ENCODE results near the gene SPHKAP.

SPHKAP gene

DNA sequence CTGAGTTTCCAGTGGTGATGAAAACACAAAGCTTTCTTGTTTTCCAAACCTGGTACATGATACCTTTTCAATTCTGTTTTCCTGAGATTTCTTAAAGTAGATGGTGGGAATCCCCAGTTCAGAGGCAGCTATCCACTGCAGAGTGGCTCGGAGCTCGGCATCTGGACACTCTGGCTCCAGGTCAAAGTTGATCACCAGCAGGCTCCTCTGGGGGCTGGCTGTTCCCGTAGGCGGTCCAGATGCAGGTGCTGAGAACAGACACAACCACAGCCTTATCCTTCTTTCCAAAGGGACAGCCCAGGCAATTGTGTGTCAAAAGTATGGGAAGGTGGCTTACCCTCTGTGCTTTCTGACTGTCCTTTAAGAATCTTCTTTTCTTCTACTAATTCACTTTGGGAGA is 190.6 kb downstream of the SPHKAP start:
- H3K9ac ChIP-seq (ENCODE audit: low read length): no peak overlapping the region
- H3K27ac ChIP-seq (ENCODE audit: low read depth, low read length, poor library complexity, severe bottlenecking): no peak overlapping the region
- no peaks in the 10 kb centered on the region for H3K9me2 ChIP-seq (ENCODE audit: low read depth, low read length)
- H3K79me2 ChIP-seq (ENCODE audit: insufficient read depth, low read length): no peaks in the 10 kb centered on the region
- no peaks in the 10 kb centered on the region for H3F3A ChIP-seq (ENCODE audit: insufficient read depth, low read length)
- H4K20me1 ChIP-seq (ENCODE audit: insufficient read depth, low read length): no peaks in the 10 kb centered on the region
- no peaks in the 10 kb centered on the region for H3K36me3 ChIP-seq (ENCODE audit: insufficient read depth, low read length)
- no peak overlapping the region for H2AFZ ChIP-seq (ENCODE audit: low read length)
- no peak overlapping the region for H3K4me3 ChIP-seq (ENCODE audit: low read depth, low read length, poor library complexity, severe bottlenecking)
- H3K4me2 ChIP-seq (ENCODE audit: low read length): no peak overlapping the region
- TF ChIP-seq, protein P1, sequence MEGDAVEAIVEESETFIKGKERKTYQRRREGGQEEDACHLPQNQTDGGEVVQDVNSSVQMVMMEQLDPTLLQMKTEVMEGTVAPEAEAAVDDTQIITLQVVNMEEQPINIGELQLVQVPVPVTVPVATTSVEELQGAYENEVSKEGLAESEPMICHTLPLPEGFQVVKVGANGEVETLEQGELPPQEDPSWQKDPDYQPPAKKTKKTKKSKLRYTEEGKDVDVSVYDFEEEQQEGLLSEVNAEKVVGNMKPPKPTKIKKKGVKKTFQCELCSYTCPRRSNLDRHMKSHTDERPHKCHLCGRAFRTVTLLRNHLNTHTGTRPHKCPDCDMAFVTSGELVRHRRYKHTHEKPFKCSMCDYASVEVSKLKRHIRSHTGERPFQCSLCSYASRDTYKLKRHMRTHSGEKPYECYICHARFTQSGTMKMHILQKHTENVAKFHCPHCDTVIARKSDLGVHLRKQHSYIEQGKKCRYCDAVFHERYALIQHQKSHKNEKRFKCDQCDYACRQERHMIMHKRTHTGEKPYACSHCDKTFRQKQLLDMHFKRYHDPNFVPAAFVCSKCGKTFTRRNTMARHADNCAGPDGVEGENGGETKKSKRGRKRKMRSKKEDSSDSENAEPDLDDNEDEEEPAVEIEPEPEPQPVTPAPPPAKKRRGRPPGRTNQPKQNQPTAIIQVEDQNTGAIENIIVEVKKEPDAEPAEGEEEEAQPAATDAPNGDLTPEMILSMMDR (IDR thresholded peaks at IDR 0.05; ENCODE audit: low read length): no peak
- TF ChIP-seq EZH2 (IDR thresholded peaks at IDR 0.05; ENCODE audit: borderline replicate concordance, low read length): no peak
- H3K27me3 ChIP-seq (ENCODE audit: insufficient read depth, low read length): no peaks in the 10 kb centered on the region
- H3K9me3 ChIP-seq (ENCODE audit: low read length): no peaks in the 10 kb centered on the region
- no peaks in the 10 kb centered on the region for H3K4me1 ChIP-seq (ENCODE audit: insufficient read depth, low read length, severe bottlenecking)

DNA sequence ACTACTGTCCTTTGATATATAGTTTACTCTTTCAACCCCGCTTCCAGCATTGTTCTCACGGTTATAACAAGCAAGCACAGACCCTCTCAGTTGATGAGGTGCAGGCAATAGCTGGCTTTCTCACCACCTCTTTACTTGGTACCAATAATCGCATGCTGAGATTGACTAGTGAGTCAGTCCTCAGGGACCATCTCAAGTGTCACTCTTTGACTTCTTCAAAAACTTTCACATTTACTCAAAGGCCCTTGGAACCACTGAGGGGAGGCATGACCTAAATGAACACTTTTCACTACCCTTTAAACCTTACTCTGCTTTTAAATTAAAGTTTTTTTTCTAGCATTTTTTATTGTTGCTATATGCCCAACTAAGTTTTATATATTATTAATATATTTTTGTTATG is 208.2 kb downstream of the SPHKAP start:
- Histone ChIP-seq H3K4me2 (ENCODE audit: low read length) (no peak overlapping the region), H3K9me3 (ENCODE audit: low read length) (no peaks in the 10 kb centered on the region), H3K79me2 (ENCODE audit: insufficient read depth, low read length) (no peaks in the 10 kb centered on the region), H3F3A (ENCODE audit: insufficient read depth, low read length) (no peaks in the 10 kb centered on the region), H3K9ac (ENCODE audit: low read length) (no peak overlapping the region), H2AFZ (ENCODE audit: low read length) (no peak overlapping the region), H3K27me3 (ENCODE audit: insufficient read depth, low read length) (no peaks in the 10 kb centered on the region), H3K9me2 (ENCODE audit: low read depth, low read length) (no peaks in the 10 kb centered on the region), H3K4me1 (ENCODE audit: insufficient read depth, low read length, severe bottlenecking) (no peaks in the 10 kb centered on the region), H3K4me3 (ENCODE audit: low read depth, low read length, poor library complexity, severe bottlenecking) (no peak overlapping the region), H3K36me3 (ENCODE audit: insufficient read depth, low read length) (no peaks in the 10 kb centered on the region), H4K20me1 (ENCODE audit: insufficient read depth, low read length) (no peaks in the 10 kb centered on the region), H3K27ac (ENCODE audit: low read depth, low read length, poor library complexity, severe bottlenecking) (no peak overlapping the region)
- TF ChIP-seq, protein P1 (IDR thresholded peaks at IDR 0.05; ENCODE audit: low read length): no peak
- TF ChIP-seq EZH2 (IDR thresholded peaks at IDR 0.05; ENCODE audit: borderline replicate concordance, low read length): no peak

DNA sequence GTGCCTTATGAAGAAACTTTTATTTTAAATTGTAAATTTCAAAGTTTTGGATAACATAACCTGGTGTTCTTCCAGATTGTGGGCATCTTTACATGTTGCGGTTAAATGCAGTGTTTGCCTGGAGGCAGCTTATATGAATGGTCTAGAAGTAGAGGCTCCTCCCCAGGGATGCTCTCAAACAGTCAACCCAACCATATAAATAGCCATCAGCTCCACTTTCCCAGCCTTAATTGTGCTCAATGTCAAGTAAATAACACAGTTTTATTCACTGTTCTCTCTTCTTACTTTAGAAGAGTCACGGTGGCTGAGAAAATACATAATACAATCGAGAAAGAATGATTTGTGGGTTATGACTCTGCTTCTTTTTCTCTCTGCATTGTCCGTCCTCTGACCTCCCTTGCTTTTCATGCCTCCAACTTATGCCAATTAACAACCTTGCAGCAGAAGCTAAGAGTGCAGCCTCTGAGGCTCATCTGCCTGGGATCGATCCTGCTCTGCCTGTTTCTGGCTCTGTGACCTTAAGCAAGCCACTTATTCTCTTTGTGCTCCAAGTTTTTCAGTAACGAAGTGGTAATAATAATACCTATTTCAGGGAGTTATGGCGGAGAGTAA is 209.8 kb downstream of the SPHKAP start:
- Histone ChIP-seq H4K20me1 (ENCODE audit: insufficient read depth, low read length) (no peaks in the 10 kb centered on the region), H3F3A (ENCODE audit: insufficient read depth, low read length) (no peaks in the 10 kb centered on the region), H3K9me2 (ENCODE audit: low read depth, low read length) (no peaks in the 10 kb centered on the region), H3K4me2 (ENCODE audit: low read length) (no peak overlapping the region), H2AFZ (ENCODE audit: low read length) (no peak overlapping the region), H3K36me3 (ENCODE audit: insufficient read depth, low read length) (no peaks in the 10 kb centered on the region), H3K27me3 (ENCODE audit: insufficient read depth, low read length) (no peaks in the 10 kb centered on the region), H3K9me3 (ENCODE audit: low read length) (no peaks in the 10 kb centered on the region), H3K9ac (ENCODE audit: low read length) (no peak overlapping the region), H3K79me2 (ENCODE audit: insufficient read depth, low read length) (no peaks in the 10 kb centered on the region), H3K4me1 (ENCODE audit: insufficient read depth, low read length, severe bottlenecking) (no peaks in the 10 kb centered on the region), H3K27ac (ENCODE audit: low read depth, low read length, poor library complexity, severe bottlenecking) (no peak overlapping the region), H3K4me3 (ENCODE audit: low read depth, low read length, poor library complexity, severe bottlenecking) (no peak overlapping the region)
- no peak for TF ChIP-seq EZH2 (IDR thresholded peaks at IDR 0.05; ENCODE audit: borderline replicate concordance, low read length)
- TF ChIP-seq, protein P1 (IDR thresholded peaks at IDR 0.05; ENCODE audit: low read length): no peak
